Thymus (tissue), 11 donors: Measurements from ENCODE around the gene B4GALNT3. TPM values are rescaled to one million over a fixed set of nuclear protein-coding genes. Genes with fewer than 3 reads are reported as not detected.

Source experiments
- DNase-seq, 9 donors: peaks; one replicate each; pipeline ENCODE4 v3.0.0-alpha.2; 2013; ENCODE audit warnings: low spot score in 9 of 9, low read depth in 6 of 9, missing footprints in 1 of 9
- H3K27ac ChIP-seq, 2 donors: one replicate each; pipeline ENCODE4 v1.5.1; 2013; ENCODE audit warnings: control low read depth in 1 of 2, low read depth in 1 of 2, low read length in 1 of 2, mild to moderate bottlenecking in 1 of 2, moderate library complexity in 1 of 2
- H3K27me3 ChIP-seq, 2 donors: one replicate each; pipeline ENCODE4 v1.5.1; 2013; ENCODE audit warnings: low read length in 1 of 2; ENCODE audit not compliant: control insufficient read depth in 2 of 2, insufficient read depth in 1 of 2
- H3K36me3 ChIP-seq, 2 donors: one replicate each; pipeline ENCODE4 v1.5.1; 2013; ENCODE audit warnings: low read length in 1 of 2, mild to moderate bottlenecking in 1 of 2, moderate library complexity in 1 of 2; ENCODE audit not compliant: control insufficient read depth in 2 of 2, insufficient read depth in 2 of 2
- H3K4me1 ChIP-seq, 2 donors: one replicate each; pipeline ENCODE4 v1.5.1; 2013; ENCODE audit warnings: low read length in 2 of 2; ENCODE audit not compliant: control insufficient read depth in 2 of 2, insufficient read depth in 2 of 2
- H3K4me3 ChIP-seq, 2 donors: one replicate each; pipeline ENCODE4 v1.5.1; 2013; ENCODE audit warnings: low read length in 2 of 2, control low read depth in 1 of 2, mild to moderate bottlenecking in 1 of 2
- H3K9me3 ChIP-seq, 2 donors: one replicate each; pipeline ENCODE4 v1.5.1; 2013; ENCODE audit warnings: low read length in 1 of 2, mild to moderate bottlenecking in 1 of 2; ENCODE audit not compliant: control insufficient read depth in 2 of 2, insufficient read depth in 1 of 2
- WGBS: extraction: QIAGEN DNeasy Blood & Tissue Kit; methylation state at CpG from one replicate; pipeline ENCODE4 v1.1.7; 2013; 5-methylcytosine and 5-hydroxymethylcytosine counted together
- polyA plus RNA-seq: library from polyadenylated mRNA; stranded (reverse); fragments of 200-250 nt; gene quantifications from one replicate; pipeline ENCODE4 v1.2.3, GENCODE V29; 2013
- total RNA-seq: library from RNA; stranded (reverse); fragments of 120-200 nt; gene quantifications from one replicate; pipeline ENCODE4 v1.2.4, GENCODE V29; 2013
- donor health status: healthy.

Gene B4GALNT3
- total and polyA plus RNA-seq, 2 donors: 3.1 to 6.3 TPM

DNA sequence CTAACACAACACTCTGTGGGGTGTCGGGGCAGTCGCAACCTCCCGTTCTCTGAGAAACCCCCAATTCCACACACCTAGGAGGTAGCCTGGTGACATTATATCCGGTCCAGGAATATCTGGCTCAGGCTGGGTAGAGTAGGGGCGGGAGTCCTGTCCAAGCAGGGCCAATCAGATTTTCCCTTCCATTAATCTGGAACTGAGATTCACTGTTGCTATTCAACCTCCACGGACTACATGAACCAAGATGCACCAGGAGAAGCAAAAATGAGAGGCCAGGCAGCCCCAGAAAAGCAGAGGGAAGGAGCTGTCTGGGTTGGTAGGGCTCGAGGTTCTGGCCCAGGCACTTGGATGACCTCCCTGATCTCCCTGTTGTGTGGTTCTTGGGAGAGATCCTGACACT, 152.6 kb downstream of the B4GALNT3 start:
- Histone ChIP-seq H3K4me3 (no peak overlapping the region), H3K27ac (no peak overlapping the region), H3K27me3 (no peaks in the 10 kb centered on the region), H3K36me3 (no peaks in the 10 kb centered on the region), H3K9me3 (no peaks in the 10 kb centered on the region), H3K4me1 (peaks cover 7 to 35% of the 10 kb centered on the region in 2 donors)
- WGBS: 99% methylated on average over 7 of the region's 7 CpGs
- no peak for DNase-seq

DNA sequence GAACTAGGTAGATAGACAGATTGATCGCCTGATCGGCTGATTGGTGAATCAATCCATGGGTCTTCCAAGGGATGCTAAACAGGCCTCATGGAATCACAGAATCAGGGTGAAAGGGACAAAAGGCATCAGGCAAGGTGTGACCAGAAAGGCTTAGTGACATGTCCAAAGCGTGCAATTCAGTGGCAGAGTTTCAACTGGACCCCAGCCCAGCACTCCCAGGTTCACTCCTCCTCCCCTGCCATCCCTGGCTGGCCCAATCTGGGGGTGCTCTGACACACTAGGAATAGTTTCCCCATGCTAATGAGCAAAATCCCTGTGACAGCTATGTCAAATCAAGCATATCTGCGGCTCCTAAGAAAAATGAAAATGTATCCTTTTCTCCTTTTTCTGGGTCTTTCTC, 153.1 kb downstream of the B4GALNT3 start:
- H3K4me1 ChIP-seq: peaks cover 4 to 34% of the 10 kb centered on the region in 2 donors
- H3K27me3 ChIP-seq: no peaks in the 10 kb centered on the region
- whole genome bisulfite sequencing: 96% methylated on average over 4 of the region's 4 CpGs
- H3K9me3 ChIP-seq: no peaks in the 10 kb centered on the region
- H3K4me3 ChIP-seq: no peak overlapping the region
- H3K27ac ChIP-seq: no peak overlapping the region
- H3K36me3 ChIP-seq: no peaks in the 10 kb centered on the region
- no peak for DNase-seq

Other genes starting within 250 kb of the B4GALNT3 start
- gene SLC6A12, start 245.8 kb upstream of the B4GALNT3 start, total RNA-seq: 0.14 TPM
- 1.6 TPM for gene SLC6A12, start 245.8 kb upstream of the B4GALNT3 start, polyA plus RNA-seq
- gene SLC6A13, start 197.1 kb upstream of the B4GALNT3 start, total RNA-seq: 0.28 TPM
- 2.9 TPM for gene SLC6A13, start 197.1 kb upstream of the B4GALNT3 start, polyA plus RNA-seq
- gene KDM5A, start 70.6 kb upstream of the B4GALNT3 start, total RNA-seq: 50.0 TPM
- 10.6 TPM for gene KDM5A, start 70.6 kb upstream of the B4GALNT3 start, polyA plus RNA-seq
- 17.9 TPM for gene CCDC77, start 58.3 kb upstream of the B4GALNT3 start, total RNA-seq
- 12.2 TPM for gene CCDC77, start 58.3 kb upstream of the B4GALNT3 start, polyA plus RNA-seq
- gene NINJ2, start 203.5 kb downstream of the B4GALNT3 start, total RNA-seq: 11.8 TPM
- 11.5 TPM for gene NINJ2, start 203.5 kb downstream of the B4GALNT3 start, polyA plus RNA-seq